AG09319 (cell line): ENCODE data around the gene MYO1E.
"Not testable (repeated sequence)": the region's sequence is repeated elsewhere in the genome, so short reads cannot be mapped to it uniquely, and the experiment has no call there.

Experiments used
- DNase-seq: peaks from one replicate; pipeline ENCODE4 v3.0.0-alpha.2; 2010; ENCODE audit warnings: low read depth; ENCODE audit errors: extremely low read depth
- TF ChIP-seq, protein P1 (sequence below): IDR thresholded peaks from 2 replicates; pipeline ENCODE4 v1.5.1; 2011; ENCODE audit warnings: low read depth, mild to moderate bottlenecking, inconsistent platforms, low read length, moderate library complexity

MYO1E gene

DNA sequence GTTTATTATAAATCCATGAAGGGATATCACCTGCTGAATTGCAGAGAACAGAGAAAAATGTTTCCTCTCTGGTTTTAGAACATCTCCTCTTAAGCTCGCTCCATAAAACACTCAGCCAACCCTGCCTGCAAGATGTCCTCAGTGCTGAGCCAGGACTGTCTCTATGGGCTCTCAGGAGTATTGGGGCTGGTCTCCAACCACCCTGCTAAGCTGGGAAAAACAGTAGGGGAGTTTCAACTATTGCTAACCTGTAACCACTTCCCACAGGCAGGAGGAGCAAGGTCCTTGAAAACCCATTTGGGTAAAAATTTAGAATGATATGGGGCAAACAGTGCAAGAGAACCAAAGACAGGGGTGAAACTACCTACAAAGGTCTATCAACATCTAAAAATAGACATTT, 34.3 kb downstream of the MYO1E start:
- TF ChIP-seq, protein P1, sequence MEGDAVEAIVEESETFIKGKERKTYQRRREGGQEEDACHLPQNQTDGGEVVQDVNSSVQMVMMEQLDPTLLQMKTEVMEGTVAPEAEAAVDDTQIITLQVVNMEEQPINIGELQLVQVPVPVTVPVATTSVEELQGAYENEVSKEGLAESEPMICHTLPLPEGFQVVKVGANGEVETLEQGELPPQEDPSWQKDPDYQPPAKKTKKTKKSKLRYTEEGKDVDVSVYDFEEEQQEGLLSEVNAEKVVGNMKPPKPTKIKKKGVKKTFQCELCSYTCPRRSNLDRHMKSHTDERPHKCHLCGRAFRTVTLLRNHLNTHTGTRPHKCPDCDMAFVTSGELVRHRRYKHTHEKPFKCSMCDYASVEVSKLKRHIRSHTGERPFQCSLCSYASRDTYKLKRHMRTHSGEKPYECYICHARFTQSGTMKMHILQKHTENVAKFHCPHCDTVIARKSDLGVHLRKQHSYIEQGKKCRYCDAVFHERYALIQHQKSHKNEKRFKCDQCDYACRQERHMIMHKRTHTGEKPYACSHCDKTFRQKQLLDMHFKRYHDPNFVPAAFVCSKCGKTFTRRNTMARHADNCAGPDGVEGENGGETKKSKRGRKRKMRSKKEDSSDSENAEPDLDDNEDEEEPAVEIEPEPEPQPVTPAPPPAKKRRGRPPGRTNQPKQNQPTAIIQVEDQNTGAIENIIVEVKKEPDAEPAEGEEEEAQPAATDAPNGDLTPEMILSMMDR: no peak
- no peak for DNase-seq

DNA sequence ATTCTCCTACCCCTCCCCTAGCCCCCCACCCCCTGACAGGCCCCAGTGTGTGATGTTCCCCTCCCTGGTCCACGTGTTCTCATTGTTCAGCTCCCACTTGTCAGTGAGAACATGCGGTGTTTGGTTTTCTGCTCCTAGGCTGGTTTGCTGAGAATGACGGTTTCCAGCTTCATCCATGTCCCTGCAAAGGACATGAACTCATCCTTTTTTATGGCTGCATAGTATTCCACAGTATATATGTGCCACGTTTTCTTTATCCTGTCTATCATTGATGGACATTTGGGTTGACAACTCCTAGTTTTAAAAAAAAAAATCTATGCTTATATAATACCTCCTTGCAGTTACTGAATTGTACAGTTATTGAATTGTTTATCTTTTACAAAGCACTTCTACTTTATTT, 35.9 kb downstream of the MYO1E start:
- not testable (repeated sequence) for DNase-seq

DNA sequence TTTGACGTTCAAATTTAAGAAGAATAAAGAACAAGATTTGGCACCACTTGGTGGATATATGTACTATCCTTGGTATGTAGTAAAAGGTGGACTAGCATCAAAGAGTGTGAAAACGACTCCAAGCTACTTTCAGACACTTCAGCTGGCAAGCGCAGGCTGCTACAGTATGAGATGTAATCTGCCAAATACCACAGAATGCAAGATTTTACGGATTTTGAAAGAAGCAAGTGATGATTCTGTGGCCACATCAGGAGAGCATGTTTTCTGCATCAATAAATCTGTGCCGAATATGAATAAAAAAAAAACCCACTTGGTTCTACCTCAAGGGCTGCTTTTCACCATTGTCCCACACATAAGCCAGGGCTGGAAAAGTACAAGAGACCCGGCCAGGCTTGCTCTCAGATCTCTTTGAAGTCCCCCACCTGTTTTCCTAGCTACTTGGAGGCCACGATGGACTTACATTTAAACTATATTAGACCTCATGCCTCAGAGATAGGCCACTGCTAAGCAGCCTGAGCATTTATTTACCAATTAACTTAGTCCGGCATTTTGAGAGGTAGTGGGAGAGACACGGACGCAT, 37.4 kb downstream of the MYO1E start:
- TF ChIP-seq, protein P1: no peak
- no peak for DNase-seq

DNA sequence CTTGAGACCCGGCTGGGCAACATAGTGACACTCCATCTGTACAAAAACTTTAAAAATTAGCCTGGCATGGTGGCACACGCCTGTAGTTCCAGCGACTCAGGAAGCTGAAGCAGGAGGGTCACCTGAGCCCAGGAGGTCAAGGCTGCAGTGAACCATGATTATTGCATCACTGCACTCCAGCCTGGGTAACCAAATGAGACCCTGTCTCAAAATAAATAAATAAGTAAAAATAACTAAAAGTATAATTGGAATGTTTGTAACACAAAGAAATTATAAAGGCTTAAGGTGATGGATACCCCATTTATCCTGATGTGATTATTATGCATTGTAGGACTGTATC, 38.6 kb downstream of the MYO1E start:
- TF ChIP-seq, protein P1: no peak
- DNase-seq: no peak

DNA sequence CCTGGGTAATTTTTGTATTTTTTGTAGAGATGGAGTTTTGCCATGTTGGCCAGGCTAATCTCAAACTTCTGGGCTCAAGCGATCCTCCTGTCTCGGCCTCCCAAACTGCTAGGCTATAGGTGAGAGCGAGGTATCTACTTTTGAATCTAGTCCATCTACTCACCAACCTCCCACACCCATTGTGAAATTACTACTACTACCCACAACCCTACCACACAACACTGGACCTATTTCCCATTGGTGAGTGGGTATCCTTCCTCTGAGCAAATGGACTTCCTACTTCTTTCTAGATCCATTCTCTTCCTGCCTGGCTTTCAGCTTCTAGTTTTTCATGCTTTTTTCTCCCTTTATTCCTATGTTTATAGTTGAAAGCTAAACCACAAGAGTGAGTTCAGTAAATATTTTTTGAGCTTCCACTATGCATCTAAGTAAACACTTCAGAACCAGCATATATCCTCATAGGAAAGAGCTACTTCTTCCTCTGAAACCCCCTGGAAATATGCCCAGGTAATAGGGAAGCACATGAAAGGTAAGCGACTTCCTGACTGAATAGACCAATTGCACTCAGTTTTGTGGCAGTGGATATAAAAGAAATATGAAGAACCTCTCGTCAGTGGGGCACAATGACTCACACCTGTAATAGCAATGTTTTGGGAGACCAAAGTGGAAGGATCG, 39.1 kb downstream of the MYO1E start:
- TF ChIP-seq, protein P1: no peak
- DNase-seq: no peak

DNA sequence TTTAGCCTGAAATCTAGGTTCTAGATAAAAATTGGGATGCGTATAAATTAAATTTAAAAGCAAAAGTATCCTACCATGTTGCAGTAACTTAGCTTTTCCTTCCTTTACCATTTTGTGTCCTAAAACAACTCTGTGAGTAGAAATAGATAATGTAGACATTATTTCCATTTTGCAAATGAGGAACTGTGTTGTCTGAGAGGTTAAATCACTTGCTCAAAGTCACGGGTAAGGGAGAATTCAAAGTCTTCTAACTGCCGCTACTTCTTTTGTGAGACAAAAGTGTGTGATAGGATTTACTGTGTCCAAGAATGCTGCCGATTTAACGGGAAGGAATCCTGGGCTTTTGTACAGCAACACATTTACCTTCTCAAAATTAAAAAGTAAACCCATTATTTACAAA, 40.7 kb downstream of the MYO1E start:
- no peak for DNase-seq
- TF ChIP-seq, protein P1: no peak

DNA sequence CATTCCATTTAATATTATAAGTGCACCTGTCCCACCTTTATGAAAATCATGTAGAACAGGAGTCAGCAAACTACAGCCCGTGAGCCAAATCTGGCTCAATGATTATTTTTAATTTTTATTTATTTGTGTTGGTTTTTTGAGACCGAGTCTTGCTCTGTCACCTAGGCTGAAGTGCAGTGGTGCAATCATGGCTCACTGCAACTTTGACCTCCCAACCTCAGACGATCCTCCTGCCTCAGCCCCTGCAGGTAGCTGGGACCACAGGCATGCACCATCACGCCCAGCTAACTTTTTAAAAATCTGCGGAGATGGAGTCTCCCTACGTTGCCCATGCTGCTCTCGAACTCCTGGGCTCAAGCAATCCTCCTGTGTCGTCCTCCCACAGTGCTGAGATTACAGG, 42.0 kb downstream of the MYO1E start:
- no peak for DNase-seq
- TF ChIP-seq, protein P1: no peak
